Measurements from ENCODE around the gene N4BP2. TPM values are rescaled to one million over a fixed set of nuclear protein-coding genes. Genes with fewer than 3 reads are reported as not detected.

N4BP2 gene
- polyA plus RNA-seq, 1 experiment, result 5.7 TPM

DNA sequence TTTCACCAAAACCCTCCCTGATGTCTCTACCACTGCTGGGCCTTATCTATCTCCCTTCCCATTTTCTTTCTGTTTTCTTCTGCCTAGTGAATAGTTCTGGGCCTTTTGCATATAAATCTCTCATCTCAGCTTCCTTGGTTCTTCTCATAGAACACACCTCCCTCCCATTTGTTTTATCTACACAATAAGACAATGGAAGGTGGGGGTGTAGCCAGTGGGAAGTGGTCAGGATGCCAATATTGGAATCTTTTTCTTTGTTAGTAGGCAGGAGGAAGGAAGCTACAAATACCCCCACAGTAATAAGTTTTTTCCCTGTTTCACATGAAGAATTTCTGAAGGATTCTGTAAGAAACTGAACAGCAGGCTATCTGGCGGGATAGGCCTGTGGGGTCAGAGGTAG, 109.3 kb downstream of the N4BP2 start:
- POLR2A ChIA-PET, result no interaction called here
- no peaks in the 10 kb centered on the region for H3K9me3 ChIP-seq (ENCODE audit: control insufficient read depth, insufficient read depth, low read length)
- DNase-seq (ENCODE audit: low read depth, low spot score), result no peak
- H3K27me3 ChIP-seq (ENCODE audit: control insufficient read depth, insufficient read depth, low read length), result no peaks in the 10 kb centered on the region
- TF ChIP-seq, protein P1, sequence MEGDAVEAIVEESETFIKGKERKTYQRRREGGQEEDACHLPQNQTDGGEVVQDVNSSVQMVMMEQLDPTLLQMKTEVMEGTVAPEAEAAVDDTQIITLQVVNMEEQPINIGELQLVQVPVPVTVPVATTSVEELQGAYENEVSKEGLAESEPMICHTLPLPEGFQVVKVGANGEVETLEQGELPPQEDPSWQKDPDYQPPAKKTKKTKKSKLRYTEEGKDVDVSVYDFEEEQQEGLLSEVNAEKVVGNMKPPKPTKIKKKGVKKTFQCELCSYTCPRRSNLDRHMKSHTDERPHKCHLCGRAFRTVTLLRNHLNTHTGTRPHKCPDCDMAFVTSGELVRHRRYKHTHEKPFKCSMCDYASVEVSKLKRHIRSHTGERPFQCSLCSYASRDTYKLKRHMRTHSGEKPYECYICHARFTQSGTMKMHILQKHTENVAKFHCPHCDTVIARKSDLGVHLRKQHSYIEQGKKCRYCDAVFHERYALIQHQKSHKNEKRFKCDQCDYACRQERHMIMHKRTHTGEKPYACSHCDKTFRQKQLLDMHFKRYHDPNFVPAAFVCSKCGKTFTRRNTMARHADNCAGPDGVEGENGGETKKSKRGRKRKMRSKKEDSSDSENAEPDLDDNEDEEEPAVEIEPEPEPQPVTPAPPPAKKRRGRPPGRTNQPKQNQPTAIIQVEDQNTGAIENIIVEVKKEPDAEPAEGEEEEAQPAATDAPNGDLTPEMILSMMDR (IDR thresholded peaks at IDR 0.05; ENCODE audit: low read depth, low read length), result no peak
- no peak overlapping the region for H3K27ac ChIP-seq (ENCODE audit: low read depth, low read length)
- CTCF ChIA-PET, result no interaction called here
- no peak overlapping the region for H3K4me3 ChIP-seq (ENCODE audit: low read depth, low read length)

DNA sequence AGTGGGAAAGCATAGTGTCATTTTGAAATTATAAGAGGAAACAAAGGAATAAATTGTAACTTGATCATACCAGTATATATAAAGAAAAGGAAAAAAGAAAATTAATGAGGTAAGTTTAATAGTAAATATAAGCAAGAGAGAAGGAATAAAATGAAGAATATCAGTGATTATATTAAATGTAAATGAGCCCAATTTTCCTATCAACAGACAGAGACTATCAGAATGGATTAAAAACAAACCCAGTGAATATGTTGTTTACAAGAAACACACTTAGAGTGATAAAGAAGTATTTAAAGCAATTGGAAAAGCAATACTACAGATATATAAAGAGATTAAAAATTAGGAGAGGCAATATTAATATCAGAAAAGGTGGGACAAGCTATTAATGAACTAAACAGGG, 111.4 kb downstream of the N4BP2 start:
- POLR2A ChIA-PET, result no interaction called here
- TF ChIP-seq, protein P1 (IDR thresholded peaks at IDR 0.05; ENCODE audit: low read depth, low read length), result no peak

DNA sequence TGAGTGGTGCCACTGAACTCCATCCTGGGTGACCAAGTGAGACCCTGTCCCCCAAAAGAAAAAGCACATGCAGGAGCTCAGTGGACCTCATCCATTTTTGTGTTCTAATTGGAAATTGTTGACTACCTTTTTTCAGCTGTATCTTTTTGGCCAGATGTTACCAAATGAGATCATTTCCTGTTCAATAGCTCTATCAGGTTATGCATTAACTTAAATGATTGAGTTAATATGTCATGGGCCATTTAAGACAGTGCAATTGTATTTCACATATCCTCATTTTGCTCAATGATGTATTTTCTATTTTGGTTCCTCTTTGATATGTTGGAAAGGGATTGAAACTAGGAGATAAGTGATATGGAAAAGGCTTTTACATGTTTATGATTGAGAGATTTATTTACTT, 113.9 kb downstream of the N4BP2 start:
- ChIA-PET POLR2A (no interaction called here), CTCF (interaction anchor here (0.5 to 1.0 kb wide), 2 partner anchors 21 to 308 kb away, joined by 3 to 4 read pairs; no protein-coding TSS in a partner anchor)
- Histone ChIP-seq H3K27me3 (ENCODE audit: control insufficient read depth, insufficient read depth, low read length) (no peaks in the 10 kb centered on the region), H3K4me3 (ENCODE audit: low read depth, low read length) (no peak overlapping the region), H3K9me3 (ENCODE audit: control insufficient read depth, insufficient read depth, low read length) (no peaks in the 10 kb centered on the region), H3K27ac (ENCODE audit: low read depth, low read length) (no peak overlapping the region)
- no peak for DNase-seq (ENCODE audit: low read depth, low spot score)
- TF ChIP-seq, protein P1 (IDR thresholded peaks at IDR 0.05; ENCODE audit: low read depth, low read length), result no peak

More for the DNA sequence above, 111.4 kb downstream of the N4BP2 start:
- H3K4me3 ChIP-seq (ENCODE audit: low read depth, low read length), result no peak overlapping the region
- H3K9me3 ChIP-seq (ENCODE audit: control insufficient read depth, insufficient read depth, low read length), result no peaks in the 10 kb centered on the region
- CTCF ChIA-PET, result no interaction called here
- no peak overlapping the region for H3K27ac ChIP-seq (ENCODE audit: low read depth, low read length)
- no peaks in the 10 kb centered on the region for H3K27me3 ChIP-seq (ENCODE audit: control insufficient read depth, insufficient read depth, low read length)
- no peak for DNase-seq (ENCODE audit: low read depth, low spot score)

DNA sequence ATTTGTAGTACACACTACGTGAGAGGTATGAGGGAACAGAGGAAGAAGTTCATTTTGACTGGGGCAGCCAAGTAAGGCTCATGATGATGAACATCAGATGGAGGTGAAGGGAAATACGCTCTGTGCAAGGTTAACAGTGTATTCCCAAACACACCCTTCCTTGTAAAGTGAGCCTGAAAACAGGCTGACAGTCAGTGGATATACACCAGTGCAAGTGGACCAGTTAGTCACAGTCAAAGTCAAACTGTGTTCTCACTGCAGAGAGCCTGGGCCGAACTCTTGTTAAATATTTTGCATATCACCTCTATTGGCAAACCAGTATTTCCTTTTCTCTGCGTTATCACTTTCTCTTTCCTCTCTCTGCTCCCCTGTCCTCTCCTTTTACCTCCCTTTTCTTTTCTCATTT, 116.8 kb downstream of the N4BP2 start:
- TF ChIP-seq, protein P1 (IDR thresholded peaks at IDR 0.05; ENCODE audit: low read depth, low read length), result no peak
- no peaks in the 10 kb centered on the region for H3K9me3 ChIP-seq (ENCODE audit: control insufficient read depth, insufficient read depth, low read length)
- POLR2A ChIA-PET, result no interaction called here
- no peak for DNase-seq (ENCODE audit: low read depth, low spot score)
- H3K27ac ChIP-seq (ENCODE audit: low read depth, low read length), result no peak overlapping the region
- CTCF ChIA-PET, result no interaction called here
- H3K27me3 ChIP-seq (ENCODE audit: control insufficient read depth, insufficient read depth, low read length), result no peaks in the 10 kb centered on the region
- no peak overlapping the region for H3K4me3 ChIP-seq (ENCODE audit: low read depth, low read length)

DNA sequence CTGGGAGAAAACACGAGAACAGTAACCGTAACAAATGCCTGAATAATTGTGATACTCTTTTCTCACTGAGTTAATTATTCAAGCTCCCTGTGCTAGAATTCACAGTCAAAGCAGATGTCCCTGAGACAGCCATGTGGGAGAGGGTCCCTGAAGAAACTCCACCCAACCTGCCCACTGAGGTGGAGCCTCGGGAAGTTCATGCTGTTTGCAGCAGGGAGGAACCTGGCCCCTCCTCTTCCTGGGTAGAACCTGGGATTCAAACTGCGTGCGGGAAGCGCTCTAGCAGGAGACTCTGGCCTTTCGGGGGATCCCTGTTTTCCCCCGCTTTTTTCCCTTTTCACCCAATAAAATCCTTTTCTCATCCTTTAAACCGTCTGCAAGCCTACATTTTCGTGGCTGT, 120.0 kb downstream of the N4BP2 start:
- CTCF ChIA-PET, result no interaction called here
- H3K4me3 ChIP-seq (ENCODE audit: low read depth, low read length), result peak overlapping the region; percentile 29
- POLR2A ChIA-PET, result no interaction called here
- H3K27ac ChIP-seq (ENCODE audit: low read depth, low read length), result no peak overlapping the region
- no peaks in the 10 kb centered on the region for H3K9me3 ChIP-seq (ENCODE audit: control insufficient read depth, insufficient read depth, low read length)
- DNase-seq (ENCODE audit: low read depth, low spot score), result no peak
- TF ChIP-seq, protein P1 (IDR thresholded peaks at IDR 0.05; ENCODE audit: low read depth, low read length), result no peak
- H3K27me3 ChIP-seq (ENCODE audit: control insufficient read depth, insufficient read depth, low read length), result no peaks in the 10 kb centered on the region

Measured in AG04450 (cell line).